SKM-1 (cell line): ENCODE data around the gene SVOP.

Experiments
- DNase-seq: peaks from one replicate; lab custom pipeline; 2025; ENCODE audit not compliant: unreplicated experiment; lab: John Stamatoyannopoulos, UW

SVOP gene

DNA sequence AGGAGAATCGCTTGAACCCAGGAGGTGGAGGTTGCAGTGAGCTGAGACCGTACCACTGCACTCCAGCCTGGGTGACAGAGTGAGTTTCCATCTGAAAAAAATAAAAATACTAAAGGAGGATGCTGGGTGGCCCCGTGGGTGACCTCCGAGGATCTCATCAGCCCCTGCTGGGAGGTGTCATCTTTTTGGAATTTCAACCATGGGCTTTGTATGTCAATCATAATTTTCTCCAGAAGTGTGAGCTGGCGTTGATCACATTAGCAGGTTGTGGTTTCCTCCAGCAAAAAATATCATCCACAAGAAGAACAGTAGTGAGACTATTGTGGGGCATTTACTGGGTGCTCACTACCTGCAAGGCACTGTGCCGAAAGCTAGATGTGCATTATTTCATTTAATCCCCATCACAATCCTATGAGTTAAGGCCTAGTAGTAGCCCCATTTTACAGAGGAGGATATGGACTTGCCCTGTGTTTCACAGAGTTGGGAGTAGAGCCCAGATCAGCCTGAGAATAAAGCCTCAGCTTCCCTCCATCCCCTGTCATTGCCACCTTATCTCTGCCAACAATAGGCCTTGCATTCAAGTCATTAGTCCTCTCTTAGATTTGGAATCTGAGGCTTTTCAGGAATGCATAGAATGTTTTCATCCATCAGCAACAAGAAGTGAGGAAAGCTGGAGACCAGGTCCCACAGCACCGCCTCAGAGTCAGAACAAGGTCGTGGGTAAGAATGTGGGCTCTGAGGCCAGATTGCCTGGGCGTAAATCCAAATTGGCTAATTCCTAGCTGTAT, 39.8 kb downstream of the SVOP start:
- no peak for DNase-seq

DNA sequence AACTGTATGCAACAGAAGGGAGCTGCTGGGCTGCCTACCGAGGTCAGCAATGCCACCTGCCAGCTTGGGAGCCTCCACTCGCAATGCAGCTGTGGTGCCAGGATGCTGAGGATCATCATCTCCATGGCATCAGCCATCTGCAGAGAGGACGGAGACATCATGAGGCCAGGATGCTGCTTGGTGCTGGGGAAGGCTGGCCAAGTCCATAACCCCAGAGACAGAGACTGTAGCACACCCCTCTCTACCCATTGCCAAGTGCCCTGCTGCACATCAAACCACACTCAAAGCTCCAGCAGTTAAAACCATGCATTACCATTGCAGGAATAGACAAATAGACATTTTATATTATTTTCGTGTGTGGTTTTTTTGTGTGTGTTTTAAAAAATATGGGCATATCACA, 43.5 kb downstream of the SVOP start:
- DNase-seq, result no peak

DNA sequence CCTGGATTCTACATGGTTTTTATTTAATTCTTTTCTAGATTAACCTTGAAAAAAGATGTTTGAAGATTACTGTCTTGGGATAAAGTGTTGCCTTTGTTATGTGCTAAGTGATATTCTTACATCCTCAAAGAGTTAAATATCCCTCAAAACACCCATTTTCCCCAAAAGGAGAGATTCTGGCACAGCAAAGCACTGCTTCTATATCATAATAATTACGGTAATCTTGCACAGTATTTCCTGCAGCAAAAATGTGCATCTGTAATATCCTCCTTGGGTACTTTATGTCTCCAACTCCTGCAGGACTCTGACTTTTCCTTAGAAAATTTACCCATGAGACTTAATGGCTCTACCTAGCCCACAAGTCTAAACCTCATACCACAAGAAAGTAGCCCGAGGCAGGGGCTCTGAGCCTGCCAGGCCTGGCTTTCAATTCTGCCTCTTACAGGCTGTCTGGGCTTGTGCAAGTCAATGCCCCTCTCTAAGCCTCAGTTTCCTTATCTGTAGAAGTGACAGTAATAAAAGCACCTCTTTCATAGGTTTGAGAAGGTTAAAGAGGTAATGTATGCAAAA, 45.8 kb downstream of the SVOP start:
- DNase-seq, result no peak

DNA sequence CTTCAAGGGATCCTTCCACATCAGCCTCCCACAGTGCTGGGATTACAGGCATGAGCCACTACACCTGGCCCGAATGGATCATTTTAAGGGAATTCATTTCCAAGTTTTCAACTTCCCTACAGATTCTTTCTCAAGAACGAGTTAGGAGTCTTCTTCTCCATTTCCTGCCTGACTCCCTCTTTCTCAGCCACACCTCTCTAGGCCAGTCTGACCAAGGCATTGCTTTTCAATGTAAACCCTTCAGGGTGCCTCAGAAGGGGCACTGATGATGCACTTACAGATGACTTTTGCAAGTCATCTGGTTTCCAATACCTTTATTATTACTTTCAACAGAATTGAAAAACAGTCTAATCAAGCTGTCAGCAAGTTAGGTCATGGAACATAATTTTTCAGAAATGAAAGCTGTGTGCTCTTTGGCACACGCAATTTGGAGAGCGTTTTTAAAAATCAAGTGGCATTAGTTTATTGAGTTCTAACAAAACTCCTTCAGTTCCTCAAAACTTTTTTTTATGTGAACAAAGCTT, 47.2 kb downstream of the SVOP start:
- no peak for DNase-seq

DNA sequence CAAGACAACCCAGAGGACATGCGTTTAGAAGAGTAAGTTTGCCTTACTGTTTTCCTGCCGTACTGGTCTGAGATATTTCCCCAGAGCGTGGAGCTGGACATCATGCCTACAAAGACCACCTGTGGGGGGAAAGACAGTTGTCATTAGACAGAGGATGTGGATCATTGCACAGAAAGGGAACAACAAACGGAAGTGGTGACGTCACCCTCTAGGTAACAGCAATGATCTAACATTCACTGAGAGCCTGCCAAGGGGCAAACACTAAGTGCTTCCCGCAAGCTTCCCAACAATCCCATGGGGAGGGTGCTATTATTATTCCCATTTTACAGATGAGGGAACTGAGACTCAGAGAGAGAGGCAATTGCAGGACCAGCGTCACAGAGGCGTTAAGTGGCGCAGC, 48.5 kb downstream of the SVOP start:
- no peak for DNase-seq

DNA sequence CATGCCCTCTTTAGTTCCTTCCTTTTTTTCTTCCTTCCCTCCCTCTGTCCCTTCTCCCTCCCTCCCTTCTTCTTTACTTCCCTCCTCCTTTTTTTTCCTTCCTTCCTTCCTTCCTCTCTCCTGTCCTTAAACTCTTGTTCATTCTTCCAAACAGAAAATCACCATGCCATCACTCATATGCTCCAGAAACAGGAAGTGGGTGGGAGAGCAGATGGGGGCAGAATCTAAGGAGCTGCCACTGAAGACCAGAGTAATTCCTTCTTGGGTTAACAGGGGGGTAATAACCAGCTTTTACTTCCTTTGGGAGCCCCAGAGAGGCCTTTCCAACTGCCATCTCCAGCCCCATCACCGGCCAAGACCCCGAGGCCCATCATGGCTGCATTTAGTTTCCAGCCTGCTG, 51.2 kb downstream of the SVOP start:
- DNase-seq, result no peak

DNA sequence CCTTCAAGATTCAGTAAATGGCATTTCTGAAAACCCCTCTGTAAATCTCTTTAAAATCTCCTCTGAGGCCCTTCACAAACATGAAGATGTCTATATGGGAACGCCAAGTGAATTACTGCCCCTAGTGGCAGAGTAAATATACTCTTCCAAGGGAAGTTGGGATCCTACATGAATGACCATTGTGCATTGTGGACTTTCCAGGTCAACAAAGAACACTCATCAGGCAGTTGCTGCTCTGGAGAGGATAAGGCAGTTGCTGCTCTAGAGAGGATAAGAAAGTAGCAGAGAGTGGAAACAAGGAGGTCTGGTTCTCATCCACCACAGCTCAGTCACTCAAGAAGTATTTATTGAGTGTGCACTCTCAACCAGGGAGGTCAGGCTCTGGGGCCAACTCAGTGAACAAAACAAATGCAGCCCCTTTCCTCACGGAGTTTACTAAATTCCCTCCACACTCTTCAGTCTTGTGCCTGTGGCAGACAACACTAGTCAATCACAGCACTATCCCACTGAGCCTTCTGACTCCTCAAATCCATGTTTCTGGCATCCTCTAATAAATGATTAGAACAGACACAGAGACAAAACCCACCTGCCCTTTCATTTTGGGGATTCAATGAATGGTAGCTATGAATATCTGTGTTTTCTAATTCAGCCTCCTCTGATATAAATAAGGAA, 52.9 kb downstream of the SVOP start:
- no peak for DNase-seq

DNA sequence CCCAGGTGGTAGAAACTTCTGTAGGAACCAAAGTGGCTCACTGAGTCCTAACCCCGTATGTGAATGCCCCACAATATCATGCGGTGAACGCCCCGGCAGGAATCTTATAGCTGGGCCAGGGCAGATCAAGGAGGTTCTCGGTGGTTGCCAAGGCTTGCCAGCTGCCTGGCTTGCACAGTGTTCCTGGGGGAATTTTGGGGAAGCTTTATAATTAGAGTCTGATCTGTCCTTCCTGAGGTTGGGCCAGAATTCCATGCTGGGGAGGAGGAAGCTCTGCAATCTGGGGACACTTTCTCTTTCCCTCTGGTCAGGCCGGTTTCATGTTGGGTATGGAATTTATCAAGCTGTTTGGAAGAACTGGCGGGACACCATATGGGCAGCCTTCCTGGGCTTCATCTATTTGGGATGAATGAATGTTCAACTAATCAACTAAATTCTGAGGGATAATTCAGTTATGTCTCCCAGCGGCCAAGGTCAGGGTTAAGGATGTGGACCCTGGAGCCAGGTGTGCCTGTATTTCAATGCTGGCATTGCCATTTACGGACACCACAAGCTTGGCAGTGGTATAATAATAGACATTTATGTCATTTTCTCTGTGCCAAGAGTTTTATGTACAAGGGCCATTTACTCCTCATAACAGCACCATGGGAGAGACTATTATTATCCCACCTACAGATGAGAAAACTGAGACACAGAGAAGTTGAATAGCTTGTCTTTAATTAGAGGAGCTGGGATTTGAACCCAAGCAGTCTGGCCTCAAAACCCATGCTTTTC, 54.3 kb downstream of the SVOP start:
- no peak for DNase-seq

DNA sequence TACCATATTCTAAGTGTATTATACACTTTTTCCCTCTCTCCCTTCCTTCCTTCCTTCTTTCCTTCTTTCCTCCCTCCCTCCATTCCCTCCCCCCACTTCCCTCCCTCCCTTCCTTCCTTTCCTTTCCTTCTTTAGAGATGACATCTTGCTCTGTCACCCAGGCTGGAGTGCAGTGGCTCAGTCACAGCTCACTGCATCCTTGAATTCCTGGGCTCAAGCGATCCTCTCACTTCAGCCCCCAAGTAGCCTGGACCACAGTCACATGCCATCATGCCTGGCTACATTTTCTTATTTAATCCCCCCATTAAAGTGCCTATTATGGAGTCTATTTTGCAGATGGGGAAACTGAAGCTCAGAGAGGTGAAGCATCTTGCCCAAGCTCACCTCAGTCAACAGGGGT, 55.0 kb downstream of the SVOP start:
- DNase-seq, result no peak

DNA sequence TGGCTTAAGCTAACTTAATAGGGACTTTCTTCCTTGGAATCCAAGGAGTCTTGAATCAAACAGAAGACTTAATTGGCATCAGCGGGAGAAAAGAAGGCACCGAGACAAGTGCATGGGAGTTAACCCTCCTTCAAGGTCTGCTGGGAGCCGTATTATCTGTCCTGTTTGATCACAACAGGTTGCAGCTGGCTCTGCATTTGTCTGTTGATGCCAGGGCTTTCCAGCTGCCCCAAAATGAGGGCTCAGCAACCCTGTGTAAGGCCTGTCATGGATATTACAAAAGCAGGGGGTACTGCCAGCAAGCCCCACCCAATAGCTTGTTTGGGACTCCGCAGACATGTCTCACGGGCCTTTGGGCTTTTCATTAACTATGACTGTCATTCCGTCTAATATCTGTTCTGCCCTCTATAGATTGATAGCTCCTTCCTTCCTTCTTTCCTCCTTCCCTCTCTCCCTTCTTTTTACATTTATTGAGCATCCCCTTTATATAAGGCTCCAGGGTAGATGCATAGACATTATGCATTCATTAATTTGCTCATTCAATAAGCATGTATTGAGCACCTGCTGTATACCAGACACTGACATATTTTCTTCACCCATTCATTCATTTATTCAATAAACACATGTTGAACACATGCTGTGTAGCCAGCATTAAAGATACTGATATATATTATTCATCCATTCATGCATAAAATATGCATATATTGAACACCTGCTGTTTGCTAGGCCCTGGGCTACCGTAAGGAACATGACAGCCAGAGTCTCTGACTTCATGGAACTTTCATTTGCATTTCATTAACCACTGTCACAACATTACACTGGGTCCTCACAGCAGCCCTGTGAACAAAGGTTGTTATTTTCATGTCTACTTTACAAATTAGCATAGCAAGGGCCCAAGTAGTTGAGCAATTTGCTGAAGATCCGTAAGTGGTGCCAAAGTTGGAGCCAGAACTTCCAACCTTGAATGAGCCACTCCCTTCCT, 56.2 kb downstream of the SVOP start:
- DNase-seq, result no peak

DNA sequence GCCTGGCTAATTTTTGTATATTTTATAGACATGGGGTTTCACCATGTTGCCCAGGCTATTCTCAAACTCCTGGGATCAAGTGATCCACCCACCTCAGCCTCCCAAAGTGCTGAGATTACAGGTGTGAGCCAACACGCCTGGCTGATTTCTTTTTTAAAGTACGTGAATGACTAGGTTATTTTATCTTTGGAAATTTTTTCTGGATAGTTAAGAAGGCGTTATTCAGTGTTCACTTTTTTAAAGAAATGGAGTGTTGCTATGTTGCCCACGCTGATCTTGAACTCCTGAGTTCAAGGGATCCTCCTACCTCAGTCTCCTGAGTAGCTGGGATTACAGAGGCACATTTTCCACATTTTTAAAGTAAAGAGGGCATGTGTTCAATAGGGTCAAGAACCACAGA, 58.6 kb downstream of the SVOP start:
- DNase-seq, result no peak

DNA sequence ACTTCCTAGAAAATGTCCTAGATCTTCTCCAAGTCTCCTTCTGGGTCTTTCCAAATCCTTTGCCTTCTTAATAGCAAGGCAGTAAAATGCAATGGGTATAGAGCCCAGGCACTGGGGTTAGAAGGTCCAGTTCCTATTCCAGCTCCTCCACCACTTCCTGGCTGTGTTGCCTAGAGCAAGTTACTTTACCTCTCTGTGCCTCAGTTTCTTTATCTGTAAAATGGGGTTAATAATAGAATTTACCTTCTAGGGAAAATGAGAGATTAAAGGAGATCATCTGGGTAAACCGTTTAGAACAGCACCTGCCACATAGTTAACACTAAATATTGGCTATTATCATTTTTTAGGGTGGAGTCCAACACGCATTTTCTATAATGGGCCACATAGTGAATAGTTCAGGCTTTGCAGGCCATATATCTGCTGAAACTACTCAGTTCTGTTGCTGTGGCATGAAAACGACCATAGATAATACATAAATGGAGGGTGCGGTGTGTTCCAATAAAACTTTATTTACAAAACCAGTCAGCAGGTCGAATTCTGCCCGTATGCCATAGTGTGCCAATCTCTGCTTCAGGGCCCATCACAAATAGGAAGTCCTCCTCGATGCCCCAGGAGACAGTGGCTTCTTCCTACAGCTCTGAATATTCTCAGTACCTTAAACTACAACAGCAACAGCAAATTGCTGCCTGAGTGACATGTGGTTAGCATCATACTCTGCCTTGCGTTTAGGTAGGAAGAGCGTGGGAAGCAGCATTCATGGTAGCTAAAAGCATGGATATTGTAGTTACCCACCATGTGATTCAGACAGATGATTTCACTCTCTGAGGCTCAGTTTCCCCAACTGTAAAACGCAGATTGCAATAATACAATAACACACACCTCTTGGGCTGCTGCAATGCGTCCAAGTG, 60.9 kb downstream of the SVOP start:
- no peak for DNase-seq

DNA sequence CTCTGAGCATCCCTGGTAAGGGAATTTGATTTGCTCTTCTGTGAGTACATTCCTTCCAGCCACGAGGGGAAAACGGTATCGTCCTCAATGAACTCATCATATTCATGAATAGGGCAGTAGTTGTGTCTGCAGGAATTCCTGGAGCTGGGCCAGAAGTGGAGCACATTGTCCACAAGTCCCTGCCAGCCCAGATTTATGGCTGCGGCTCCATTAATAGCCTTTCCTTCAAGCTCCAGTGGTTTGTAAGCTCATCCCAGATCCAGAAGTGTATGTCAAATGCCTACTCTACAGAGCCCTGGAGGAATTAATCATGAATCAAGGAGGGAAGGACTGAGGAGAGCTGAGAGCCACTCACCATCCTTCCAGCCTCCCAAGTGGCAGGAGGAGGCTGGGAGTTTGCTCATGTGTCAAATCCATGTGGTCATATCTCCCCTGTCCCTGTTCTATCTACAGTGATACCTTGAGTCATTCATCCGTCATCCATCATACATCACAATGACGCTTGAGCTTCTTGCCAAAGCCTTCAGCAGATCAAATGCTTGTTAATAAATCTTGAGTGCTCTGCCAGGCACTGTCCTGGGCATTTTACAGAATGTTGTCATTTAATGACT, 65.5 kb downstream of the SVOP start:
- no peak for DNase-seq

DNA sequence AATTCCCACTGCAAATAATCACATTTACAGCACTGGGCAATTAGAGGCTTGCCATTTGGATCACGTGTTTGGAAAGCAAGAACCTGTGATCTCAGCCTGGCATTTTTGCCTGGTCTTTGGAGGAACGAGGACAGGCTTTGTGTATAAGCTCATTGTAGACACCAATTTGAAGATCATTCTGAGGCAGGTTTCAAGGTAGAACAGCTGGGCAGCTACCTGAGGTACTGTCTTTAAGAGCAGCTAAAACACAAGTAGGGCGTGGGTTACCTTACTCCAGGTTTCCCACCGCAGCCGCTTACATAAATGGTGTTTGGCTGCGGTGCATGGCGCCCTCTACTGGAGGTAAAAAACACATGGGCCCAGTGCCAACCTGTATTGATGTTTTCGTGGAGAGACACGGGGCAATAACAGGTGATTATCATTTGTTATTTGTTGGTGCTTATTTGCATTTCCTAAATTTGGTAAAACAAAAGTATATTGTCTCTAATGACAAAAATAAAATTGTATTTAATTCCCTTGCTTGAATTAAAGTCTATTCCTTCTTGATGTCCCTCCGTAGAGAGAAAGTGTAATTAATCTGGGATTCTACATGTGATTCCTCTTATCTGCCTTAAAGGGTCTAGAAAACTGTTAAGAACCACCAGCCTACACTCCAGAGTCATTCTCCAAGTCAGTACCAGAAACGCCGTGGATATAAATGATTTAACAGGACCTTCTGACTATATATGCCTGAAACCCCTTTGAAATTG, 69.7 kb downstream of the SVOP start:
- no peak for DNase-seq

DNA sequence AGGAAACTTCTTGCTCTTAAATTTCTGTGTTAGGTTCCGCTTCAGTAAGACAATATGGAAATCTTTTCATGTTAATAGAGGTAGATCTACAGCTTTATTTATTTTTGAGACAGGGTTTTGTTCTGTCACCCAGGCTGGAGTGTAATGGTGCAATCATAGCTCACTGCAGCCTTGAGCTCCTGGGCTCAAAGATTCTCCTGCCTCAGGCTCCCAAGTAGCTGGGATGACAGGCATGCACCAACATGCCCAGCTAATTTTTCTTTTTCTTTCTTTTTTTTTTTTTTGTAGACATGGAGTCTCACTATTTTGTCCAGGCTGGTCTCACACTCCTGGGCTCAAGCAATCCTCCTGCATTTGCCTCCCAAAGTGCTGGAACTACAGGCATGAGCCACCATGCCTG, 70.9 kb downstream of the SVOP start:
- DNase-seq, result no peak

DNA sequence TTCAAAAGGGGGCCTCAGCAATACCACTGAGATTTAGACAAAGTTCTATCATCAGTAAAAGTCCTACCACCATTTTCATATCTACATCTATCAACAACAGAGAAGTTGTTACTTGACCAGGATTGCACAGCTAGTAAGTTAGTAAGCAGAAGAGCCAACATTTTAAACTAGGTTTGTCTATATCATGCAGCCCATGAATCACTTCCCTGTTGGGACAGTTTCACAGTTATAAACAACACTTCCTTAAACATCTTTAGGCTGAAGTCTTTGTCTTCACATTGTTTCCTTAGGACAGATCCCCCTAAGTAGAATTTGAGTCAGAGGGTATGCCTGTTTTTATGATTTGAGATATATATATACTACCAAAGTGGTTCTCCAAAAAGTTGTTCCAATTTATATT, 72.5 kb downstream of the SVOP start:
- no peak for DNase-seq

DNA sequence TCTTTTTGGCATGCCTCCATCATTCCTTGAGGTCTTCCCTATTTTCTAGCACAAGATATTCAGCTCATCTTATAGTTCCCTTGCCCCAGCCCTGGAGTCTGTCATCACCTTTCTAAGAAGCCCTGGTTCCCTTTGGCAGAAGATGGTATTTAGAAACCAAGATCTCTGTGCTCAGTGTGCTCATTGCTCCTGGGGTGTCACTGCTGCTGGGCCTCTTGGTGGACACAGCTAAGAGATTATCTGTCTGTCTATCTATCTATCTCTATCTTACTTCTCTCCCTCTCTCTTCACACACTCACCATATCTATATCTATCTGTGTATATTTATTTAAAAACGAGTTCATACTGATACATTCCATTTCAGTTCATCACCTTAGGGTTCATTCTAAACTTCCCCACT, 73.8 kb downstream of the SVOP start:
- DNase-seq, result no peak

DNA sequence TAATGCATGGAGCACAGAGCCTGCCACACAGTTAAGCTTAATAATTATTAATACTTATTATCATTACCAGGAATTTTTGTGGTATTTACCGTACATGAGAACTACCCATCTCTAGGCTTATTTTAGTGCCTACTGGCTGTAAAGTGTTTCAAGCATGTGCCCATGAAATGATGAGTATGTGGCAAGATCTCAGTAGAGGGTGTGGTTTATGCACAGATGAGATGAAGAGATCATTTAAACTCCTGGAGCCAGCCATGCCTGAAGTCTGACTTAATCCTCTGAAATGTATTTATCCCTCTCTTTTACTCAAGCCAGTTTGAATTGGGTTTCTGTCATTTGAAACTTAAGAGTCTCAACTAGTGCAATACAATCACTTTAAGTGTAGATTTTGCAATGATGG, 80.7 kb downstream of the SVOP start:
- no peak for DNase-seq
